H9 (cell line): ENCODE data around the gene FST. TPM values are rescaled to one million over a fixed set of nuclear protein-coding genes. Genes with fewer than 3 reads are reported as not detected.

Source experiments
- DNase-seq: peaks from one replicate; pipeline ENCODE4 v3.0.0-alpha.2; 2017
- H2AFZ ChIP-seq: one replicate; pipeline ENCODE4 v1.6.1; 2013; ENCODE audit warnings: mild to moderate bottlenecking, low read length, control low read depth, moderate library complexity
- H2AK5ac ChIP-seq: 2 replicates; pipeline ENCODE4 v1.6.1; 2013; ENCODE audit warnings: low read length, control low read depth, mixed read lengths; ENCODE audit not compliant: insufficient read length
- H2BK120ac ChIP-seq: one replicate; pipeline ENCODE4 v1.6.1; 2013; ENCODE audit warnings: low read depth, mild to moderate bottlenecking, low read length, control low read depth, inconsistent platforms; ENCODE audit not compliant: poor library complexity, severe bottlenecking
- H2BK12ac ChIP-seq: 2 replicates; pipeline ENCODE4 v1.6.1; 2013; ENCODE audit warnings: low read length, control low read depth, mixed read lengths, low read depth; ENCODE audit not compliant: insufficient read length
- H2BK15ac ChIP-seq: 2 replicates; pipeline ENCODE4 v1.6.1; 2013; ENCODE audit warnings: low read depth, low read length, control low read depth
- H2BK20ac ChIP-seq: one replicate; pipeline ENCODE4 v1.6.1; 2013; ENCODE audit warnings: low read depth, mild to moderate bottlenecking, low read length, control low read depth, inconsistent platforms; ENCODE audit not compliant: poor library complexity, severe bottlenecking
- H2BK5ac ChIP-seq: 2 replicates; pipeline ENCODE4 v1.6.1; 2013; ENCODE audit warnings: low read length, control low read depth, mixed read lengths; ENCODE audit not compliant: insufficient read length
- H3K14ac ChIP-seq: 2 replicates; pipeline ENCODE4 v1.6.1; 2013; ENCODE audit warnings: low read length, control low read depth; ENCODE audit not compliant: insufficient read depth
- H3K18ac ChIP-seq: 2 replicates; pipeline ENCODE4 v1.6.1; 2013; ENCODE audit warnings: low read depth, mild to moderate bottlenecking, mixed read lengths, low read length, control low read depth; ENCODE audit not compliant: insufficient read length
- H3K23ac ChIP-seq: 2 replicates; pipeline ENCODE4 v1.6.1; 2013; ENCODE audit warnings: low read length, control low read depth, mixed read lengths, low read depth; ENCODE audit not compliant: insufficient read length
- H3K23me2 ChIP-seq: 2 replicates; pipeline ENCODE4 v1.6.1; 2013; ENCODE audit warnings: low read depth, mild to moderate bottlenecking, mixed read lengths, low read length, control low read depth; ENCODE audit not compliant: insufficient read length, poor library complexity, severe bottlenecking
- H3K27ac ChIP-seq: 2 replicates; pipeline ENCODE4 v1.5.1; 2013; ENCODE audit warnings: low read length, control low read depth, mixed read lengths, low read depth; ENCODE audit not compliant: insufficient read length
- H3K27me3 ChIP-seq: 2 replicates; pipeline ENCODE4 v1.6.1; 2013; ENCODE audit warnings: low read length, control low read depth, inconsistent platforms; ENCODE audit not compliant: insufficient read depth
- H3K4ac ChIP-seq: 2 replicates; pipeline ENCODE4 v1.6.1; 2013; ENCODE audit warnings: low read depth, mild to moderate bottlenecking, control low read depth, inconsistent platforms, low read length, moderate library complexity
- H3K4me1 ChIP-seq: 2 replicates; pipeline ENCODE4 v1.6.1; 2013; ENCODE audit warnings: low read length, control low read depth, inconsistent platforms; ENCODE audit not compliant: insufficient read depth
- H3K4me2 ChIP-seq: 2 replicates; pipeline ENCODE4 v1.6.1; 2013; ENCODE audit warnings: low read length, control low read depth, mixed read lengths; ENCODE audit not compliant: insufficient read length, insufficient read depth
- H3K56ac ChIP-seq: 2 replicates; pipeline ENCODE4 v1.6.1; 2013; ENCODE audit warnings: low read depth, mild to moderate bottlenecking, mixed read lengths, low read length, control low read depth; ENCODE audit not compliant: insufficient read length
- H3K79me1 ChIP-seq: 2 replicates; pipeline ENCODE4 v1.6.1; 2013; ENCODE audit warnings: low read depth, mild to moderate bottlenecking, moderate library complexity, low read length, control low read depth, inconsistent platforms; ENCODE audit not compliant: insufficient read depth, poor library complexity, severe bottlenecking
- H3K79me2 ChIP-seq: 2 replicates; pipeline ENCODE4 v1.6.1; 2013; ENCODE audit warnings: low read length, control low read depth, inconsistent platforms; ENCODE audit not compliant: insufficient read depth
- H3K9ac ChIP-seq: 2 replicates; pipeline ENCODE4 v1.6.1; 2013; ENCODE audit warnings: low read length, control low read depth, mixed read lengths; ENCODE audit not compliant: insufficient read length; ENCODE audit errors: extremely low read depth
- H3K9me3 ChIP-seq: one replicate; pipeline ENCODE4 v1.6.1; 2013; ENCODE audit warnings: low read depth, low read length, inconsistent platforms; ENCODE audit not compliant: control insufficient read depth
- H3T11ph ChIP-seq: one replicate; pipeline ENCODE4 v1.6.1; 2013; ENCODE audit warnings: mild to moderate bottlenecking, low read length, control low read depth, inconsistent platforms
- H4K20me1 ChIP-seq: one replicate; pipeline ENCODE4 v1.6.1; 2013; ENCODE audit not compliant: control insufficient read depth, insufficient read length, insufficient read depth
- H4K5ac ChIP-seq: 2 replicates; pipeline ENCODE4 v1.6.1; 2013; ENCODE audit warnings: low read depth, mild to moderate bottlenecking, mixed read lengths, low read length, control low read depth; ENCODE audit not compliant: insufficient read length
- H4K8ac ChIP-seq: replicated peaks from 2 replicates; pipeline ENCODE4 v1.6.1; 2013; ENCODE audit warnings: low read length, control low read depth, mixed read lengths, low read depth; ENCODE audit not compliant: insufficient read length
- H4K91ac ChIP-seq: 2 replicates; pipeline ENCODE4 v1.6.1; 2013; ENCODE audit warnings: low read depth, mild to moderate bottlenecking, moderate library complexity, mixed read lengths, low read length, control low read depth; ENCODE audit not compliant: insufficient read length
- H3K27ac Mint-ChIP-seq, 3 experiments: 2 replicates in 2 of 3; 3 replicates in 1 of 3; pipeline ENCODE4 v1.8.0; 2020 to 2021; ENCODE audit warnings: mixed read lengths in 3 of 3, mild to moderate bottlenecking in 1 of 3, moderate library complexity in 1 of 3
- H3K27me3 Mint-ChIP-seq: 2 replicates; pipeline ENCODE4 v1.8.0; 2021; ENCODE audit warnings: low read depth, mild to moderate bottlenecking, moderate library complexity, mixed read lengths
- H3K36me3 Mint-ChIP-seq, 3 experiments: 2 replicates in 2 of 3; 3 replicates in 1 of 3; pipeline ENCODE4 v1.8.0; 2020 to 2021; ENCODE audit warnings: low read depth in 3 of 3, mixed read lengths in 3 of 3; ENCODE audit not compliant: insufficient read depth in 1 of 3
- H3K4me1 Mint-ChIP-seq, 2 experiments: 2 replicates each; pipeline ENCODE4 v1.8.0; 2020; ENCODE audit warnings: mixed read lengths in 2 of 2
- H3K4me3 Mint-ChIP-seq, 2 experiments: 2 replicates in 1 of 2; 3 replicates in 1 of 2; pipeline ENCODE4 v1.8.0; 2020 to 2021; ENCODE audit warnings: mild to moderate bottlenecking in 2 of 2, mixed read lengths in 2 of 2, moderate library complexity in 1 of 2
- H3K9me3 Mint-ChIP-seq, 2 experiments: 2 replicates in 1 of 2; 3 replicates in 1 of 2; pipeline ENCODE4 v1.8.0; 2020; ENCODE audit warnings: mild to moderate bottlenecking in 2 of 2, mixed read lengths in 2 of 2, moderate library complexity in 1 of 2
- WGBS: extraction: QIAGEN DNeasy Blood & Tissue Kit; methylation state at CpG from one replicate; pipeline ENCODE4 v1.1.7; 2013; ENCODE audit warnings: missing lambda C conversion rate, low lambda C conversion rate, mixed read lengths; ENCODE audit not compliant: insufficient read length; ENCODE audit errors: extremely low coverage; 5-methylcytosine and 5-hydroxymethylcytosine counted together
- total RNA-seq: library from RNA; stranded (reverse); gene quantifications from 2 replicates; pipeline ENCODE4 v1.2.1, GENCODE V29; 2021
- TF ChIP-seq, protein P1 (sequence below): fragments of 200-600 bp; sonication (generic); conservative IDR thresholded peaks from 3 replicates; pipeline ENCODE4 v1.8.0; 2021; ENCODE audit warnings: antibody characterized with exemption, mild to moderate bottlenecking

Gene FST
- total RNA-seq, 1 experiment from 2014 or later: 111 TPM

GRCh38 chr5:53472279-53472678, 8.2 kb upstream of the FST start:
- Histone ChIP-seq H2BK20ac (no peak overlapping the region), H3K14ac (no peak overlapping the region), H3K9me3 (no peaks in the 10 kb centered on the region), H2BK120ac (no peak overlapping the region), H4K5ac (no peak overlapping the region), H3K56ac (no peak overlapping the region), H4K91ac (no peak overlapping the region), H2BK15ac (no peak overlapping the region), H3K23me2 (no peaks in the 10 kb centered on the region), H2BK12ac (no peak overlapping the region), H3K4ac (no peak overlapping the region), H3K27ac (no peak overlapping the region), H3K79me2 (no peaks in the 10 kb centered on the region), H3K79me1 (no peaks in the 10 kb centered on the region), H2AK5ac (no peak overlapping the region), H4K8ac (no peak overlapping the region), H2BK5ac (no peak overlapping the region), H3K9ac (no peak overlapping the region), H3K4me2 (no peak overlapping the region), H3K27me3 (no peaks in the 10 kb centered on the region), H3T11ph (no peak overlapping the region), H3K23ac (no peak overlapping the region), H4K20me1 (no peaks in the 10 kb centered on the region), H3K4me1 (no peaks in the 10 kb centered on the region), H2AFZ (no peak overlapping the region), H3K18ac (no peak overlapping the region)
- DNase-seq: no peak
- TF ChIP-seq, protein P1, sequence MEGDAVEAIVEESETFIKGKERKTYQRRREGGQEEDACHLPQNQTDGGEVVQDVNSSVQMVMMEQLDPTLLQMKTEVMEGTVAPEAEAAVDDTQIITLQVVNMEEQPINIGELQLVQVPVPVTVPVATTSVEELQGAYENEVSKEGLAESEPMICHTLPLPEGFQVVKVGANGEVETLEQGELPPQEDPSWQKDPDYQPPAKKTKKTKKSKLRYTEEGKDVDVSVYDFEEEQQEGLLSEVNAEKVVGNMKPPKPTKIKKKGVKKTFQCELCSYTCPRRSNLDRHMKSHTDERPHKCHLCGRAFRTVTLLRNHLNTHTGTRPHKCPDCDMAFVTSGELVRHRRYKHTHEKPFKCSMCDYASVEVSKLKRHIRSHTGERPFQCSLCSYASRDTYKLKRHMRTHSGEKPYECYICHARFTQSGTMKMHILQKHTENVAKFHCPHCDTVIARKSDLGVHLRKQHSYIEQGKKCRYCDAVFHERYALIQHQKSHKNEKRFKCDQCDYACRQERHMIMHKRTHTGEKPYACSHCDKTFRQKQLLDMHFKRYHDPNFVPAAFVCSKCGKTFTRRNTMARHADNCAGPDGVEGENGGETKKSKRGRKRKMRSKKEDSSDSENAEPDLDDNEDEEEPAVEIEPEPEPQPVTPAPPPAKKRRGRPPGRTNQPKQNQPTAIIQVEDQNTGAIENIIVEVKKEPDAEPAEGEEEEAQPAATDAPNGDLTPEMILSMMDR: no peak
- Mint-ChIP-seq H3K4me3 (no peak overlapping the region), H3K36me3 (no peaks in the 10 kb centered on the region), H3K27ac (no peak overlapping the region), H3K4me1 (peaks cover 4% of the 10 kb centered on the region in 2 experiments; a peak in 3 of 4 replicates), H3K27me3 (no peaks in the 10 kb centered on the region), H3K9me3 (no peaks in the 10 kb centered on the region)
- whole genome bisulfite sequencing: no CpG with 5 or more reads among the region's 1 CpG
